ENCODE measurements around the gene ANAPC15. TPM values are rescaled to one million over a fixed set of nuclear protein-coding genes. Genes with fewer than 3 reads are reported as not detected.

ANAPC15 gene
- total and polyA plus RNA-seq, 9 of the 15 experiments (the other 6 are each of a cell fraction or from before 2014, with no cell fraction given) = 53.0 to 254 (median 75.7) TPM

- TF ChIP-seq ZNF639 (CRISPR knock-in tag; conservative IDR thresholded peaks at IDR 0.05 in 1 of 2, IDR thresholded peaks at IDR 0.05 in 1 of 2) (no peak; a peak in 2 of 4 replicates), PRMT5 (CRISPR knock-in tag; IDR thresholded peaks at IDR 0.05) (no peak), COPS2 (conservative IDR thresholded peaks at IDR 0.05) (no peak), TSHZ1 (CRISPR knock-in tag; IDR thresholded peaks at IDR 0.05) (no peak), SMAD3 (CRISPR knock-in tag; conservative IDR thresholded peaks at IDR 0.05) (no peak), HINFP (tag; conservative IDR thresholded peaks at IDR 0.05; ENCODE audit: low read depth) (no peak), ZNF589 (CRISPR knock-in tag; IDR thresholded peaks at IDR 0.05; ENCODE audit: low read depth) (no peak), KDM1A (IDR thresholded peaks at IDR 0.05) (no peak), ZNF232 (CRISPR knock-in tag; IDR thresholded peaks at IDR 0.05) (no peak), ZKSCAN8 (CRISPR knock-in tag; IDR thresholded peaks at IDR 0.05) (no peak), CBX5 (IDR thresholded peaks at IDR 0.05; ENCODE audit: borderline replicate concordance, low read depth) (no peak), ETV6 (IDR thresholded peaks at IDR 0.05; ENCODE audit: borderline replicate concordance in 1 of 2, low read depth in 2 of 2, low read length in 1 of 2) (no peak), ETV6 (CRISPR knock-in tag; IDR thresholded peaks at IDR 0.05; ENCODE audit: borderline replicate concordance) (no peak), CCAR2 (IDR thresholded peaks at IDR 0.05; ENCODE audit: low read depth, low read length) (no peak), CREM (IDR thresholded peaks at IDR 0.05; ENCODE audit: low read depth) (peak; percentile 96)
- TF ChIP-seq, protein P1, sequence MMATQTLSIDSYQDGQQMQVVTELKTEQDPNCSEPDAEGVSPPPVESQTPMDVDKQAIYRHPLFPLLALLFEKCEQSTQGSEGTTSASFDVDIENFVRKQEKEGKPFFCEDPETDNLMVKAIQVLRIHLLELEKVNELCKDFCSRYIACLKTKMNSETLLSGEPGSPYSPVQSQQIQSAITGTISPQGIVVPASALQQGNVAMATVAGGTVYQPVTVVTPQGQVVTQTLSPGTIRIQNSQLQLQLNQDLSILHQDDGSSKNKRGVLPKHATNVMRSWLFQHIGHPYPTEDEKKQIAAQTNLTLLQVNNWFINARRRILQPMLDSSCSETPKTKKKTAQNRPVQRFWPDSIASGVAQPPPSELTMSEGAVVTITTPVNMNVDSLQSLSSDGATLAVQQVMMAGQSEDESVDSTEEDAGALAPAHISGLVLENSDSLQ (IDR thresholded peaks at IDR 0.05) = peak; percentile 99
- TF ChIP-seq, protein P2, sequence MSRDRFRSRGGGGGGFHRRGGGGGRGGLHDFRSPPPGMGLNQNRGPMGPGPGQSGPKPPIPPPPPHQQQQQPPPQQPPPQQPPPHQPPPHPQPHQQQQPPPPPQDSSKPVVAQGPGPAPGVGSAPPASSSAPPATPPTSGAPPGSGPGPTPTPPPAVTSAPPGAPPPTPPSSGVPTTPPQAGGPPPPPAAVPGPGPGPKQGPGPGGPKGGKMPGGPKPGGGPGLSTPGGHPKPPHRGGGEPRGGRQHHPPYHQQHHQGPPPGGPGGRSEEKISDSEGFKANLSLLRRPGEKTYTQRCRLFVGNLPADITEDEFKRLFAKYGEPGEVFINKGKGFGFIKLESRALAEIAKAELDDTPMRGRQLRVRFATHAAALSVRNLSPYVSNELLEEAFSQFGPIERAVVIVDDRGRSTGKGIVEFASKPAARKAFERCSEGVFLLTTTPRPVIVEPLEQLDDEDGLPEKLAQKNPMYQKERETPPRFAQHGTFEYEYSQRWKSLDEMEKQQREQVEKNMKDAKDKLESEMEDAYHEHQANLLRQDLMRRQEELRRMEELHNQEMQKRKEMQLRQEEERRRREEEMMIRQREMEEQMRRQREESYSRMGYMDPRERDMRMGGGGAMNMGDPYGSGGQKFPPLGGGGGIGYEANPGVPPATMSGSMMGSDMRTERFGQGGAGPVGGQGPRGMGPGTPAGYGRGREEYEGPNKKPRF (IDR thresholded peaks at IDR 0.05; ENCODE audit: low read depth, low read length) = no peak
Observed at GRCh38 chr11:72112143-72112977, at the start of gene ANAPC15 (continued).
